Measurements from ENCODE around the gene FAM78B. TPM values are rescaled to one million over a fixed set of nuclear protein-coding genes. Genes with fewer than 3 reads are reported as not detected.
A peak's percentile ranks its signal among the peaks of the same experiment; 100 is the strongest.

FAM78B gene
- total and polyA plus RNA-seq, 4 donors, result 0.30 to 1.4 (median 0.46) TPM

- no peak for DNase-seq
- Histone ChIP-seq H3K9me3 (ENCODE audit: control insufficient read depth in 4 of 4, insufficient read depth in 3 of 4, low read length in 3 of 4) (peaks cover 0 to 8% (median 0%) of the 10 kb centered on the region in 4 donors), H3K4me1 (ENCODE audit: control insufficient read depth in 5 of 5, insufficient read depth in 5 of 5, low read length in 5 of 5) (peaks cover 0 to 2% (median 0%) of the 10 kb centered on the region in 5 donors), H3K9ac (ENCODE audit: insufficient read depth in 1 of 2, low read length in 2 of 2) (no peak overlapping the region), H3K4me3 (no peak overlapping the region), H3K27ac (ENCODE audit: low read depth in 1 of 2, low read length in 1 of 2) (no peak overlapping the region), H3K36me3 (ENCODE audit: control insufficient read depth in 4 of 4, insufficient read depth in 4 of 4, low read length in 4 of 4) (no peaks in the 10 kb centered on the region), H3K27me3 (ENCODE audit: control insufficient read depth in 3 of 3, insufficient read depth in 3 of 3, low read length in 2 of 3) (no peaks in the 10 kb centered on the region)
- ATAC-seq (ENCODE audit: insufficient read depth, low FRiP score), result no peak
- TF ChIP-seq, protein P1, sequence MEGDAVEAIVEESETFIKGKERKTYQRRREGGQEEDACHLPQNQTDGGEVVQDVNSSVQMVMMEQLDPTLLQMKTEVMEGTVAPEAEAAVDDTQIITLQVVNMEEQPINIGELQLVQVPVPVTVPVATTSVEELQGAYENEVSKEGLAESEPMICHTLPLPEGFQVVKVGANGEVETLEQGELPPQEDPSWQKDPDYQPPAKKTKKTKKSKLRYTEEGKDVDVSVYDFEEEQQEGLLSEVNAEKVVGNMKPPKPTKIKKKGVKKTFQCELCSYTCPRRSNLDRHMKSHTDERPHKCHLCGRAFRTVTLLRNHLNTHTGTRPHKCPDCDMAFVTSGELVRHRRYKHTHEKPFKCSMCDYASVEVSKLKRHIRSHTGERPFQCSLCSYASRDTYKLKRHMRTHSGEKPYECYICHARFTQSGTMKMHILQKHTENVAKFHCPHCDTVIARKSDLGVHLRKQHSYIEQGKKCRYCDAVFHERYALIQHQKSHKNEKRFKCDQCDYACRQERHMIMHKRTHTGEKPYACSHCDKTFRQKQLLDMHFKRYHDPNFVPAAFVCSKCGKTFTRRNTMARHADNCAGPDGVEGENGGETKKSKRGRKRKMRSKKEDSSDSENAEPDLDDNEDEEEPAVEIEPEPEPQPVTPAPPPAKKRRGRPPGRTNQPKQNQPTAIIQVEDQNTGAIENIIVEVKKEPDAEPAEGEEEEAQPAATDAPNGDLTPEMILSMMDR (IDR thresholded peaks at IDR 0.05; ENCODE audit: control extremely low read depth, extremely low read depth), result no peak
- 86 to 91% methylated on average over 9 of the region's 9 CpGs for WGBS, 2 donors
Observed at GRCh38 chr1:166039436-166040201, 127.2 kb downstream of the FAM78B start.

DNA sequence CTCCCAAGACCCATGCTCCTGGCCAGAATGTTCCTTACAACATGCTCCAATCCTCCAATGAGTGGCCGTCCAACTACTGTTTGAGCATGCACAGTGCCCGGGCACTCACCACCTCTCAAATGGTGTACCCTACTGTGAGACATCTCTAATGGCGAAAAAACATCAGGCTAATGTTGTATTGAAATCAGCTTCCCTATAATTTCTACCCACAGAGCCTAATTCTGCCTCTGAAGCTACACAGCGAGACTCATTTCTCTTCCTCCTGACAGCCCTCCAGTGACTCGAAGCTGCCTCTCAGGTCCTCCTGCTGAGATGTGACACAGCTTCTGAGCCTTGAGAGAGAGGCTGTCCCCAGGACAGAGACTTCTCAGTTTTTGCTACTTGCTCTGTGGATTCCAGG, 130.7 kb downstream of the FAM78B start:
- Histone ChIP-seq H3K27ac (ENCODE audit: low read depth in 1 of 2, low read length in 1 of 2) (no peak overlapping the region), H3K9ac (ENCODE audit: insufficient read depth in 1 of 2, low read length in 2 of 2) (no peak overlapping the region), H3K4me3 (no peak overlapping the region), H3K4me1 (ENCODE audit: control insufficient read depth in 5 of 5, insufficient read depth in 5 of 5, low read length in 5 of 5) (no peaks in the 10 kb centered on the region), H3K27me3 (ENCODE audit: control insufficient read depth in 3 of 3, insufficient read depth in 3 of 3, low read length in 2 of 3) (no peaks in the 10 kb centered on the region), H3K9me3 (ENCODE audit: control insufficient read depth in 4 of 4, insufficient read depth in 3 of 4, low read length in 3 of 4) (peaks cover 0 to 8% (median 0%) of the 10 kb centered on the region in 4 donors), H3K36me3 (ENCODE audit: control insufficient read depth in 4 of 4, insufficient read depth in 4 of 4, low read length in 4 of 4) (no peaks in the 10 kb centered on the region)
- DNase-seq (no peak), ATAC-seq (ENCODE audit: insufficient read depth, low FRiP score) (no peak)
- TF ChIP-seq, protein P1 (IDR thresholded peaks at IDR 0.05; ENCODE audit: control extremely low read depth, extremely low read depth), result no peak
- 75 to 79% methylated on average over 5 of the region's 5 CpGs for WGBS, 2 donors

GRCh38 chr1:166032572-166033371, 134.0 kb downstream of the FAM78B start:
- Histone ChIP-seq H3K36me3 (ENCODE audit: control insufficient read depth in 4 of 4, insufficient read depth in 4 of 4, low read length in 4 of 4) (no peaks in the 10 kb centered on the region), H3K4me3 (no peak overlapping the region), H3K4me1 (ENCODE audit: control insufficient read depth in 5 of 5, insufficient read depth in 5 of 5, low read length in 5 of 5) (no peaks in the 10 kb centered on the region), H3K9ac (ENCODE audit: insufficient read depth in 1 of 2, low read length in 2 of 2) (no peak overlapping the region), H3K27me3 (ENCODE audit: control insufficient read depth in 3 of 3, insufficient read depth in 3 of 3, low read length in 2 of 3) (no peaks in the 10 kb centered on the region), H3K27ac (ENCODE audit: low read depth in 1 of 2, low read length in 1 of 2) (no peak overlapping the region), H3K9me3 (ENCODE audit: control insufficient read depth in 4 of 4, insufficient read depth in 3 of 4, low read length in 3 of 4) (peaks cover 0 to 8% (median 0%) of the 10 kb centered on the region in 4 donors)
- TF ChIP-seq, protein P1 (IDR thresholded peaks at IDR 0.05; ENCODE audit: control extremely low read depth, extremely low read depth), result no peak
- ATAC-seq (ENCODE audit: insufficient read depth, low FRiP score) (no peak), DNase-seq (peak; percentile 16 to 29 (median 22))
- 60 to 72% methylated on average over 11 of the region's 11 CpGs for WGBS, 2 donors
